ENCODE measurements around the gene KIF4A. TPM values are rescaled to one million over a fixed set of nuclear protein-coding genes. Genes with fewer than 3 reads are reported as not detected.
"Not testable (repeated sequence)": the region's sequence is repeated elsewhere in the genome, so short reads cannot be mapped to it uniquely, and the experiment has no call there.

KIF4A gene
- total and polyA plus RNA-seq, 4 donors, result 0.33 to 2.4 (median 0.64) TPM

GRCh38 chrX:70338290-70338689 is 48.4 kb downstream of the KIF4A start:
- Histone ChIP-seq H3K9ac (ENCODE audit: insufficient read depth in 1 of 2, low read length in 2 of 2) (no peak overlapping the region), H3K4me3 (no peak overlapping the region), H3K4me1 (ENCODE audit: control insufficient read depth in 5 of 5, insufficient read depth in 5 of 5, low read length in 5 of 5) (no peaks in the 10 kb centered on the region), H3K36me3 (ENCODE audit: control insufficient read depth in 4 of 4, insufficient read depth in 4 of 4, low read length in 4 of 4) (no peaks in the 10 kb centered on the region), H3K27me3 (ENCODE audit: control insufficient read depth in 3 of 3, insufficient read depth in 3 of 3, low read length in 2 of 3) (no peaks in the 10 kb centered on the region), H3K9me3 (ENCODE audit: control insufficient read depth in 4 of 4, insufficient read depth in 3 of 4, low read length in 3 of 4) (no peaks in the 10 kb centered on the region), H3K27ac (ENCODE audit: low read depth in 1 of 2, low read length in 1 of 2) (no peak overlapping the region)
- DNase-seq (no peak), ATAC-seq (ENCODE audit: insufficient read depth, low FRiP score) (no peak)
- no peak for TF ChIP-seq CTCF (IDR thresholded peaks at IDR 0.05; ENCODE audit: control extremely low read depth, extremely low read depth)
- 52 to 71% methylated on average over 4 of the region's 4 CpGs for WGBS, 2 donors

GRCh38 chrX:70343435-70343834 is 53.5 kb downstream of the KIF4A start:
- no peak for TF ChIP-seq CTCF (IDR thresholded peaks at IDR 0.05; ENCODE audit: control extremely low read depth, extremely low read depth)
- no peak overlapping the region for H3K27ac ChIP-seq (ENCODE audit: low read depth in 1 of 2, low read length in 1 of 2)
- H3K9me3 ChIP-seq (ENCODE audit: control insufficient read depth in 4 of 4, insufficient read depth in 3 of 4, low read length in 3 of 4), result no peaks in the 10 kb centered on the region
- no peak overlapping the region for H3K4me3 ChIP-seq
- 90 to 96% methylated on average over 7 of the region's 7 CpGs for WGBS, 2 donors
- ATAC-seq (ENCODE audit: insufficient read depth, low FRiP score) (no peak), DNase-seq (no peak)
- no peaks in the 10 kb centered on the region for H3K4me1 ChIP-seq (ENCODE audit: control insufficient read depth in 5 of 5, insufficient read depth in 5 of 5, low read length in 5 of 5)
- H3K36me3 ChIP-seq (ENCODE audit: control insufficient read depth in 4 of 4, insufficient read depth in 4 of 4, low read length in 4 of 4), result no peaks in the 10 kb centered on the region
- no peak overlapping the region for H3K9ac ChIP-seq (ENCODE audit: insufficient read depth in 1 of 2, low read length in 2 of 2)
- H3K27me3 ChIP-seq (ENCODE audit: control insufficient read depth in 3 of 3, insufficient read depth in 3 of 3, low read length in 2 of 3), result no peaks in the 10 kb centered on the region

DNA sequence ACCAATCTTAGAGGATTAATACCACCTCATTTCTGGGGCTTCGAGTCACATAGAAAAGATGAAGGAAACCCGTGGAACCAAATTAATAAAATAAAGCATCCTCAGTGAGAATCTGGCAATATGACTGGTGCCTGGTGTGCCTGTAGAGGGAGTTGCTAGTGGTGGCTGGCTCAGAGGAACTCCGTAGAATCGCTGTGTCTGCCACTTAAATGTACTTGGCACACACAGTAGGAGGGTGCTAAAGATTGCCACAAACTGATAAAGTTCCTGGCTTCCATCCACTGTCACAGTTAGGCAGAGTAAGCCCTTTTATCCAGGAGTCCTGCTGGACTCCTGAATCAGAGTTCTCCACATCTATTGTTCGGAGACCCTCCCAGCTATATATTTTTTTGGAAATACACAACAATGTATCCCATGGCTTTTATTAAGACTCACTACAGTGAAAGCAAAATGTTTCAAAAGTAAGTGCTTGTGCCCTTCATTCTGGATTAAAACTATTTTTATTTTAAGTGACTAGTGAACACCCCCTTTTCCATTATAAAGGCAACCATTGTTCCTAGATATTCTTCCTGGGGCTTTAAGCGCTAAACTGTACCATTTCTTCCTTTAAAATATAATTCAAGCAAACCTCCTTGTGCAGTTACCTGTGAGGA is 56.6 kb downstream of the KIF4A start:
- Histone ChIP-seq H3K9me3 (ENCODE audit: control insufficient read depth in 4 of 4, insufficient read depth in 3 of 4, low read length in 3 of 4) (peaks cover 0 to 6% (median 0%) of the 10 kb centered on the region in 4 donors), H3K9ac (ENCODE audit: insufficient read depth in 1 of 2, low read length in 2 of 2) (no peak overlapping the region), H3K36me3 (ENCODE audit: control insufficient read depth in 4 of 4, insufficient read depth in 4 of 4, low read length in 4 of 4) (no peaks in the 10 kb centered on the region), H3K4me1 (ENCODE audit: control insufficient read depth in 5 of 5, insufficient read depth in 5 of 5, low read length in 5 of 5) (no peaks in the 10 kb centered on the region), H3K27ac (ENCODE audit: low read depth in 1 of 2, low read length in 1 of 2) (no peak overlapping the region), H3K27me3 (ENCODE audit: control insufficient read depth in 3 of 3, insufficient read depth in 3 of 3, low read length in 2 of 3) (no peaks in the 10 kb centered on the region), H3K4me3 (no peak overlapping the region)
- DNase-seq (no peak), ATAC-seq (ENCODE audit: insufficient read depth, low FRiP score) (no peak)
- TF ChIP-seq CTCF (IDR thresholded peaks at IDR 0.05; ENCODE audit: control extremely low read depth, extremely low read depth), result no peak
- WGBS, 2 donors, result 84 to 90% methylated on average over 6 of the region's 6 CpGs

GRCh38 chrX:70348825-70349224 is 58.9 kb downstream of the KIF4A start:
- not testable (repeated sequence) for H3K27ac ChIP-seq (ENCODE audit: low read depth in 1 of 2, low read length in 1 of 2); H3K4me1 ChIP-seq (ENCODE audit: control insufficient read depth in 5 of 5, insufficient read depth in 5 of 5, low read length in 5 of 5); H3K9me3 ChIP-seq (ENCODE audit: control insufficient read depth in 4 of 4, insufficient read depth in 3 of 4, low read length in 3 of 4); H3K9ac ChIP-seq (ENCODE audit: insufficient read depth in 1 of 2, low read length in 2 of 2); H3K36me3 ChIP-seq (ENCODE audit: control insufficient read depth in 4 of 4, insufficient read depth in 4 of 4, low read length in 4 of 4); ATAC-seq (ENCODE audit: insufficient read depth, low FRiP score); H3K27me3 ChIP-seq (ENCODE audit: control insufficient read depth in 3 of 3, insufficient read depth in 3 of 3, low read length in 2 of 3); H3K4me3 ChIP-seq; DNase-seq
- WGBS, 2 donors, result 97 to 98% methylated on average over 12 to 26 of the region's 26 CpGs

DNA sequence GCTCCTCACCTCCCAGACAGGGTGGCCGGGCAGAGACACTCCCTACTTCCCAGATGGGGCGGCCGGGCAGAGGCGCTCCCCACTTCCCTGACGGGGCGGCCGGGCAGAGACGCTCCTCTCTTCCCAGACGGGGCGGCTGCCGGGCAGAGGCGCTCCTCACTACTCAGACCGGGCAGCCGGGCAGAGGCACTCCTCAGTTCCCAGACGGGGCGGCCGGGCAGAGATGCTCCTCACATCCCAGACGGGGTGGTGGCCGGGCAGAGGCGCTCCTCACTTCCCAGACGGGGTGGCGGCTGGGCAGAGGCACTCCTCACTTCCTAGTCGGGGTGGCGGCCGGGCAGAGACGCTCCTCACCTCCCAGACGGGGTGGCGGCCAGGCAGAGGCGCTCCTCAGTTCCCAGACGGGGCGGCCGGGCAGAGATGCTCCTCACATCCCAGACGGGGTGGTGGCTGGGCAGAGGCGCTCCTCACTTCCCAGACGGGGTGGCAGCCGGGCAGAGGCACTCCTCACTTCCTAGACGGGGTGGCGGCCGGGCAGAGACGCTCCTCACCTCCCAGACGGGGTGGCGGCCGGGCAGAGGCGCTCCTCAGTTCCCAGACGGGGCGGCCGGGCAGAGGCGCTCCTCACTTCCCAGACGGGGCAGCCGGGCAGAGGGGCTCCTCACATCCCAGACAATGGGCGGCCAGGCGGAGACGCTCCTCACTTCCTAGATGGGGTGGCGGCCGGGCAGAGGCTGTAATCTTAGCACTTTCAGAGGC is 59.6 kb downstream of the KIF4A start:
- 95 to 99% methylated on average over 31 to 55 of the region's 55 CpGs for WGBS, 2 donors
- H3K9me3 ChIP-seq (ENCODE audit: control insufficient read depth in 4 of 4, insufficient read depth in 3 of 4, low read length in 3 of 4); H3K4me1 ChIP-seq (ENCODE audit: control insufficient read depth in 5 of 5, insufficient read depth in 5 of 5, low read length in 5 of 5); H3K27ac ChIP-seq (ENCODE audit: low read depth in 1 of 2, low read length in 1 of 2); H3K27me3 ChIP-seq (ENCODE audit: control insufficient read depth in 3 of 3, insufficient read depth in 3 of 3, low read length in 2 of 3); DNase-seq; H3K36me3 ChIP-seq (ENCODE audit: control insufficient read depth in 4 of 4, insufficient read depth in 4 of 4, low read length in 4 of 4); H3K9ac ChIP-seq (ENCODE audit: insufficient read depth in 1 of 2, low read length in 2 of 2); ATAC-seq (ENCODE audit: insufficient read depth, low FRiP score); H3K4me3 ChIP-seq: not testable (repeated sequence)

All from lung (tissue), 12 donors.